Ovary (tissue), 3 donors: ENCODE results near the gene RABGAP1L.

Experiments
- CTCF ChIP-seq, 3 donors: fragments of 450-650 bp in 2 of 3; fragments of 200-600 bp in 1 of 3; IDR thresholded peaks; one replicate each; pipeline versions ENCODE4 v1.5.1 to v1.8.0; 2016 to 2022; ENCODE audit warnings: antibody characterized with exemption in 3 of 3, mild to moderate bottlenecking in 1 of 3
- EP300 ChIP-seq: sonication (generic); formaldehyde crosslinking; IDR thresholded peaks from one replicate; pipeline ENCODE4 v1.6.1; 2017; ENCODE audit warnings: antibody characterized with exemption
- POLR2A ChIP-seq: fragments of 450-650 bp; IDR thresholded peaks from one replicate; pipeline ENCODE4 v1.6.1; 2017; ENCODE audit warnings: antibody characterized with exemption, mild to moderate bottlenecking, moderate library complexity
- donor health status: DM: no; HTN: no; CAD: no.

GRCh38 chr1:174274884-174275283 is 115.6 kb downstream of the RABGAP1L start:
- TF ChIP-seq CTCF (IDR thresholded peaks at IDR 0.05) (no peak), POLR2A (no peak), EP300 (no peak)
